T-cell (primary cell): ENCODE measurements around the gene ZC3H11A. TPM values are rescaled to one million over a fixed set of nuclear protein-coding genes. Genes with fewer than 3 reads are reported as not detected.

Experiments used
- ATAC-seq, 4 experiments: fragments of 200-7000 bp in 3 of 4; fragments of 150-1000 bp in 1 of 4; cut with Tn5 transposase; replicated peaks in 1 of 4; 1 replicate in 3 of 4; 2 replicates in 1 of 4; pipeline ENCODE4 v1.10.0; 2021; ENCODE audit warnings: moderate library complexity in 3 of 4, mild to moderate bottlenecking in 2 of 4, moderate number of reproducible peaks in 1 of 4
- CTCF ChIA-PET, 2 donors: fragments of 300-600 bp; sonication (Branson Sonifier 250); formaldehyde crosslinking; loops; one replicate each; lab custom pipeline; 2022; ENCODE audit warnings: antibody characterized with exemption in 2 of 2; lab: Charles Lee
- POLR2A ChIA-PET, 2 donors: fragments of 300-600 bp; sonication (Branson Sonifier 250); formaldehyde crosslinking; loops; one replicate each; lab custom pipeline; 2022; ENCODE audit warnings: antibody characterized with exemption in 2 of 2; lab: Charles Lee
- DNase-seq, 35 experiments: peaks; one replicate each; pipeline versions ENCODE4 v3.0.0 to v3.0.0-alpha.2; 2013 to 2023
- H3K27ac ChIP-seq: one replicate; pipeline ENCODE4 v1.5.1; 2013; ENCODE audit warnings: low read length
- H3K27me3 ChIP-seq, 2 experiments: replicated peaks in 1 of 2; 1 replicate in 1 of 2; 2 replicates in 1 of 2; pipeline versions ENCODE4 v1.6.1 to v1.7.0; 2013; ENCODE audit warnings: low read length in 1 of 2, mixed read lengths in 1 of 2; ENCODE audit not compliant: control insufficient read depth in 2 of 2, insufficient read depth in 2 of 2; ENCODE audit errors: extremely low read depth in 1 of 2
- H3K36me3 ChIP-seq, 2 donors: 1 replicate in 1 of 2; 2 replicates in 1 of 2; pipeline versions ENCODE4 v1.6.1 to v1.7.0; 2013; ENCODE audit warnings: low read length in 1 of 2; ENCODE audit not compliant: control insufficient read depth in 2 of 2, insufficient read depth in 1 of 2; ENCODE audit errors: extremely low read depth in 1 of 2
- H3K4me1 ChIP-seq, 2 experiments: 1 replicate in 1 of 2; 2 replicates in 1 of 2; pipeline versions ENCODE4 v1.6.1 to v1.7.0; 2013; ENCODE audit warnings: low read length in 2 of 2, mixed read lengths in 1 of 2; ENCODE audit not compliant: insufficient read depth in 2 of 2, control insufficient read depth in 1 of 2; ENCODE audit errors: extremely low read depth in 1 of 2
- H3K4me3 ChIP-seq, 2 donors: 1 replicate in 1 of 2; 2 replicates in 1 of 2; pipeline versions ENCODE4 v1.5.1 to v1.7.0; 2013; ENCODE audit warnings: mild to moderate bottlenecking in 2 of 2, low read length in 1 of 2, moderate library complexity in 1 of 2; ENCODE audit not compliant: control insufficient read depth in 1 of 2; ENCODE audit errors: extremely low read depth in 1 of 2
- H3K9me3 ChIP-seq: 2 replicates; pipeline ENCODE4 v1.7.0; 2013
- H3K27ac Mint-ChIP-seq, 2 donors: one replicate each; pipeline ENCODE4 v1.8.0; 2020 to 2021; ENCODE audit warnings: mild to moderate bottlenecking in 2 of 2, mixed read lengths in 2 of 2
- H3K27me3 Mint-ChIP-seq, 2 donors: one replicate each; pipeline ENCODE4 v1.8.0; 2021 to 2022; ENCODE audit warnings: mixed read lengths in 2 of 2
- H3K36me3 Mint-ChIP-seq: one replicate; pipeline ENCODE4 v1.8.0; 2021; ENCODE audit warnings: mixed read lengths
- H3K4me1 Mint-ChIP-seq, 3 donors: one replicate each; pipeline ENCODE4 v1.8.0; 2020 to 2022; ENCODE audit warnings: mixed read lengths in 3 of 3, mild to moderate bottlenecking in 1 of 3
- H3K4me3 Mint-ChIP-seq, 3 donors: one replicate each; pipeline ENCODE4 v1.8.0; 2020 to 2022; ENCODE audit warnings: mild to moderate bottlenecking in 3 of 3, mixed read lengths in 3 of 3, moderate library complexity in 3 of 3
- H3K9me3 Mint-ChIP-seq, 3 donors: one replicate each; pipeline ENCODE4 v1.8.0; 2020 to 2022; ENCODE audit warnings: mixed read lengths in 3 of 3
- WGBS: methylation state at CpG from one replicate; pipeline ENCODE4 v1.1.5; 2013; ENCODE audit warnings: missing lambda C conversion rate; ENCODE audit not compliant: insufficient coverage; 5-methylcytosine and 5-hydroxymethylcytosine counted together
- total RNA-seq, 35 experiments: library from RNA in 6 of 35; stranded (reverse) in 6 of 35; fragments of 120-200 nt in 1 of 35; gene quantifications; one replicate each; pipeline versions ENCODE4 v1.2.1 to v1.2.4 and lab custom pipeline; 2013 to 2026

Gene ZC3H11A
- total RNA-seq, 5 donors from 2014 or later (not counting 1 experiment from before 2014, with no cell fraction given): 85.6 to 111 (median 95.8) TPM

- ATAC-seq (no peak), DNase-seq (no peak)
- WGBS: no CpG with 5 or more reads among the region's 6 CpGs
- CTCF ChIA-PET: no interaction called here
- Mint-ChIP-seq H3K36me3 (peaks cover 45% of the 10 kb centered on the region), H3K4me3 (peak overlapping the region in 2 of 3 donors; percentile 91 to 92), H3K4me1 (peaks cover 66 to 78% (median 72%) of the 10 kb centered on the region in 3 donors), H3K27ac (peak overlapping the region in 1 of 2 donors; percentile 28), H3K9me3 (no peaks in the 10 kb centered on the region), H3K27me3 (no peaks in the 10 kb centered on the region)
- Histone ChIP-seq H3K36me3 (peaks cover 0 to 26% of the 10 kb centered on the region in 2 donors), H3K4me3 (no peak overlapping the region), H3K27me3 (no peaks in the 10 kb centered on the region), H3K27ac (no peak overlapping the region), H3K9me3 (no peaks in the 10 kb centered on the region), H3K4me1 (peaks cover 20 to 32% of the 10 kb centered on the region in 2 experiments)
- POLR2A ChIA-PET: no interaction called here
These were observed 2.7 kb downstream of the ZC3H11A start for GRCh38 chr1:203797948-203798655.

- H3K4me3 Mint-ChIP-seq: peak overlapping the region in 2 of 3 donors; percentile 18 to 32
- Histone ChIP-seq H3K9me3 (no peaks in the 10 kb centered on the region), H3K27me3 (no peaks in the 10 kb centered on the region), H3K4me1 (peaks cover 20 to 32% of the 10 kb centered on the region in 2 experiments), H3K27ac (no peak overlapping the region), H3K36me3 (peaks cover 0 to 29% of the 10 kb centered on the region in 2 donors), H3K4me3 (no peak overlapping the region)
- WGBS: no CpG with 5 or more reads among the region's 4 CpGs
- peaks cover 76 to 85% (median 80%) of the 10 kb centered on the region in 3 donors for H3K4me1 Mint-ChIP-seq
- no peak for ATAC-seq
- CTCF ChIA-PET: no interaction called here
- no peak for DNase-seq
- POLR2A ChIA-PET: no interaction called here
- H3K27ac Mint-ChIP-seq: no peak overlapping the region
- no peaks in the 10 kb centered on the region for H3K9me3 Mint-ChIP-seq
- no peaks in the 10 kb centered on the region for H3K27me3 Mint-ChIP-seq
- peaks cover 55% of the 10 kb centered on the region for H3K36me3 Mint-ChIP-seq
These were observed 3.7 kb downstream of the ZC3H11A start for GRCh38 chr1:203799157-203799556.

DNA sequence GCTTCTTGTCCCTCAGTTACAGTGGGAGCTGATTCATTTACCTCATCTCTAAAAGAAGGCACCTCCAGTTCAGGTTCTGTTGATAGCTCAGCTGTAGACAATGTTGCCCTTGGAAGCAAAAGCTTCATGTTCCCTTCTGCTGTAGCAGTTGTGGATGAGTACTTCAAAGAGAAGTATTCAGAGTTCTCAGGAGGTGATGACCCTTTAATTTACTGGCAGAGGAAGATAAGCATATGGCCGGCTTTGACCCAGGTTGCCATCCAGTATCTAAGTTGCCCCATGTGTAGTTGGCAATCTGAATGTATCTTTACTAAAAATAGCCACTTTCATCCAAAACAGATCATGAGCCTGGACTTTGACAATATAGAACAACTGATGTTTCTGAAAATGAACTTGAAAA, 4.5 kb downstream of the ZC3H11A start:
- CTCF ChIA-PET: interaction anchor here (0.5 to 1.2 kb wide), 4 partner anchors 9 to 16 kb away, joined by 3 read pairs; no protein-coding TSS in a partner anchor
- no peak overlapping the region for H3K27ac ChIP-seq
- POLR2A ChIA-PET: interaction anchor here (1.2 to 1.3 kb wide), 2 partner anchors 10 to 35 kb away, joined by 4 to 7 read pairs; partner anchors contain the start of gene LAX1 (in 1 of the 2)
- peaks cover 15 to 30% of the 10 kb centered on the region in 2 experiments for H3K4me1 ChIP-seq
- Mint-ChIP-seq H3K9me3 (no peaks in the 10 kb centered on the region), H3K4me3 (peak overlapping the region in 1 of 3 donors; percentile 32), H3K27ac (peak overlapping the region; percentile 1 to 7), H3K36me3 (peaks cover 59% of the 10 kb centered on the region), H3K27me3 (no peaks in the 10 kb centered on the region), H3K4me1 (peaks cover 80 to 86% (median 81%) of the 10 kb centered on the region in 3 donors)
- no peaks in the 10 kb centered on the region for H3K27me3 ChIP-seq
- no CpG with 5 or more reads among the region's 1 CpG for WGBS
- H3K4me3 ChIP-seq: no peak overlapping the region
- no peaks in the 10 kb centered on the region for H3K9me3 ChIP-seq
- peaks cover 0 to 36% of the 10 kb centered on the region in 2 donors for H3K36me3 ChIP-seq
- DNase-seq: no peak
- no peak for ATAC-seq

- Mint-ChIP-seq H3K4me1 (peaks cover 51 to 65% (median 53%) of the 10 kb centered on the region in 3 donors), H3K36me3 (peaks cover 40% of the 10 kb centered on the region), H3K27ac (no peak overlapping the region), H3K27me3 (no peaks in the 10 kb centered on the region), H3K4me3 (no peak overlapping the region), H3K9me3 (no peaks in the 10 kb centered on the region)
- ChIA-PET CTCF (no interaction called here), POLR2A (interaction anchor here in 1 of 2 donors (0.5 kb wide), 1 partner anchor 22 kb away, joined by 3 read pairs; no protein-coding TSS in a partner anchor)
- no peaks in the 10 kb centered on the region for H3K9me3 ChIP-seq
- H3K4me3 ChIP-seq: no peak overlapping the region
- ATAC-seq: no peak
- no peak overlapping the region for H3K27ac ChIP-seq
- no peak for DNase-seq
- peaks cover 7 to 47% of the 10 kb centered on the region in 2 donors for H3K36me3 ChIP-seq
- 96% methylated on average over 6 of the region's 7 CpGs for WGBS
- no peaks in the 10 kb centered on the region for H3K27me3 ChIP-seq
- H3K4me1 ChIP-seq: peaks cover 4 to 6% of the 10 kb centered on the region in 2 experiments
These were observed 10.3 kb downstream of the ZC3H11A start for GRCh38 chr1:203805689-203806088.

DNA sequence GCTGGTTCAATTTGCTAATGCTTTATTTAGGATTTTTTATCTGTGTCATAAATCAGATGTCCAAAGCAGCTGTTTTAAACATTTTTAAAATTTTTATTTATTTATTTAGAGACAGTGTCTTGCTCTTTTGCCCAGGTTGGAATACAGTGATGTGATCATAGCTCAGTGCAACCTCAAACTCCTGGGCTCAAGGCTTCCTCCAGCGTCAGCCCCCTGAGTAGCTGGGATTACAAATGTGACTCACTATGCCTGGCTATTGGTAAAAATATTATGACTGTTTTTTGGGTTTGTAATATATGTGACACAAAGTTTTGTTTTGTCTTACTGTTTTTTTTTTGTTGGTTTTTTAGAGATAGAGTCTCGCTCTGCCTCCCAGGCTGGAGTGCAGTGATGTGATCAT, 11.8 kb downstream of the ZC3H11A start:
- ATAC-seq: no peak
- H3K4me3 Mint-ChIP-seq: no peak overlapping the region
- H3K9me3 Mint-ChIP-seq: no peaks in the 10 kb centered on the region
- whole genome bisulfite sequencing: 100% methylated on average over 1 of the region's 2 CpGs
- ChIA-PET CTCF (interaction anchor here in 1 of 2 donors (0.5 to 0.7 kb wide), 2 partner anchors 15 to 75 kb away, joined by 3 to 4 read pairs; no protein-coding TSS in a partner anchor), POLR2A (interaction anchor here in 1 of 2 donors (0.6 kb wide), 1 partner anchor 47 kb away, joined by 3 read pairs; no protein-coding TSS in a partner anchor)
- Histone ChIP-seq H3K27me3 (no peaks in the 10 kb centered on the region), H3K9me3 (no peaks in the 10 kb centered on the region), H3K4me3 (no peak overlapping the region), H3K36me3 (peaks cover 8 to 45% of the 10 kb centered on the region in 2 donors), H3K4me1 (peaks cover under 1 to 6% of the 10 kb centered on the region in 2 experiments), H3K27ac (no peak overlapping the region)
- H3K27ac Mint-ChIP-seq: peak overlapping the region in 1 of 2 donors; percentile 31
- no peak for DNase-seq
- H3K27me3 Mint-ChIP-seq: no peaks in the 10 kb centered on the region
- H3K36me3 Mint-ChIP-seq: peaks cover 40% of the 10 kb centered on the region
- H3K4me1 Mint-ChIP-seq: peaks cover 46 to 57% (median 46%) of the 10 kb centered on the region in 3 donors

GRCh38 chr1:203813581-203814341, 18.3 kb downstream of the ZC3H11A start:
- DNase-seq (no peak), ATAC-seq (no peak)
- Mint-ChIP-seq H3K4me3 (no peak overlapping the region), H3K4me1 (peaks cover 22 to 36% (median 30%) of the 10 kb centered on the region in 3 donors), H3K27ac (peak overlapping the region in 1 of 2 donors; percentile 36), H3K36me3 (peaks cover 35% of the 10 kb centered on the region), H3K27me3 (no peaks in the 10 kb centered on the region), H3K9me3 (no peaks in the 10 kb centered on the region)
- Histone ChIP-seq H3K4me3 (no peak overlapping the region), H3K4me1 (peaks cover 0 to 2% of the 10 kb centered on the region in 2 experiments), H3K27ac (no peak overlapping the region), H3K36me3 (peaks cover 2 to 37% of the 10 kb centered on the region in 2 donors), H3K27me3 (no peaks in the 10 kb centered on the region), H3K9me3 (no peaks in the 10 kb centered on the region)
- ChIA-PET CTCF (interaction anchor here in 1 of 2 donors (0.5 kb wide), 1 partner anchor 286 kb away, joined by 5 read pairs; no protein-coding TSS in a partner anchor), POLR2A (interaction anchor here (0.6 kb wide), 2 partner anchors 13 to 631 kb away, joined by 3 read pairs; no protein-coding TSS in a partner anchor)
- WGBS: no CpG with 5 or more reads among the region's 2 CpGs
